ENCODE data around the gene PARD3B.

PARD3B gene

GRCh38 chr2:205511221-205511620 lies 965.9 kb downstream of the PARD3B start:
- H3K4me3 ChIP-seq (ENCODE audit: low read depth, low read length) = no peak overlapping the region
- TF ChIP-seq MAX (IDR thresholded peaks at IDR 0.05; ENCODE audit: low read depth, low read length) (no peak), CTCF (IDR thresholded peaks at IDR 0.05; ENCODE audit: low read depth, low read length) (no peak), POLR2A (IDR thresholded peaks at IDR 0.05; ENCODE audit: extremely low read depth, insufficient read length) (no peak)
- no peak for DNase-seq (ENCODE audit: low read depth)

- TF ChIP-seq MAX (IDR thresholded peaks at IDR 0.05; ENCODE audit: low read depth, low read length) (no peak), POLR2A (IDR thresholded peaks at IDR 0.05; ENCODE audit: extremely low read depth, insufficient read length) (no peak)
- H3K4me3 ChIP-seq (ENCODE audit: low read depth, low read length) = no peak overlapping the region
- DNase-seq (ENCODE audit: low read depth) = no peak
These were observed 966.4 kb downstream of the PARD3B start for GRCh38 chr2:205511641-205512040.

GRCh38 chr2:205520311-205520710 lies 975.0 kb downstream of the PARD3B start:
- TF ChIP-seq MYC (IDR thresholded peaks at IDR 0.05; ENCODE audit: low read depth, low read length) (no peak), CTCF (IDR thresholded peaks at IDR 0.05; ENCODE audit: low read depth, low read length) (no peak), MAX (IDR thresholded peaks at IDR 0.05; ENCODE audit: low read depth, low read length) (no peak), POLR2A (IDR thresholded peaks at IDR 0.05; ENCODE audit: extremely low read depth, insufficient read length) (no peak)
- no peak for DNase-seq (ENCODE audit: low read depth)
- no peak overlapping the region for H3K4me3 ChIP-seq (ENCODE audit: low read depth, low read length)

- no peak for DNase-seq (ENCODE audit: low read depth)
- H3K4me3 ChIP-seq (ENCODE audit: low read depth, low read length) = no peak overlapping the region
- TF ChIP-seq CTCF (IDR thresholded peaks at IDR 0.05; ENCODE audit: low read depth, low read length) (no peak), MAX (IDR thresholded peaks at IDR 0.05; ENCODE audit: low read depth, low read length) (no peak), MYC (IDR thresholded peaks at IDR 0.05; ENCODE audit: low read depth, low read length) (no peak)
These were observed 979.4 kb downstream of the PARD3B start for GRCh38 chr2:205524656-205525055.

- TF ChIP-seq MYC (IDR thresholded peaks at IDR 0.05; ENCODE audit: low read depth, low read length) (no peak), POLR2A (IDR thresholded peaks at IDR 0.05; ENCODE audit: extremely low read depth, insufficient read length) (no peak), CTCF (IDR thresholded peaks at IDR 0.05; ENCODE audit: low read depth, low read length) (no peak), MAX (IDR thresholded peaks at IDR 0.05; ENCODE audit: low read depth, low read length) (no peak)
- no peak for DNase-seq (ENCODE audit: low read depth)
- H3K4me3 ChIP-seq (ENCODE audit: low read depth, low read length) = no peak overlapping the region
These were observed 982.5 kb downstream of the PARD3B start for GRCh38 chr2:205527801-205528200.

- TF ChIP-seq MYC (IDR thresholded peaks at IDR 0.05; ENCODE audit: low read depth, low read length) (no peak), CTCF (IDR thresholded peaks at IDR 0.05; ENCODE audit: low read depth, low read length) (no peak), MAX (IDR thresholded peaks at IDR 0.05; ENCODE audit: low read depth, low read length) (no peak), POLR2A (IDR thresholded peaks at IDR 0.05; ENCODE audit: extremely low read depth, insufficient read length) (no peak)
- no peak for DNase-seq (ENCODE audit: low read depth)
- H3K4me3 ChIP-seq (ENCODE audit: low read depth, low read length) = no peak overlapping the region
These were observed 985.8 kb downstream of the PARD3B start for GRCh38 chr2:205531072-205531471.
